ENCODE results near the gene PIGS. TPM values are rescaled to one million over a fixed set of nuclear protein-coding genes. Genes with fewer than 3 reads are reported as not detected.

Gene PIGS
- total RNA-seq, 1 experiment from 2014 or later = 50.9 TPM

DNA sequence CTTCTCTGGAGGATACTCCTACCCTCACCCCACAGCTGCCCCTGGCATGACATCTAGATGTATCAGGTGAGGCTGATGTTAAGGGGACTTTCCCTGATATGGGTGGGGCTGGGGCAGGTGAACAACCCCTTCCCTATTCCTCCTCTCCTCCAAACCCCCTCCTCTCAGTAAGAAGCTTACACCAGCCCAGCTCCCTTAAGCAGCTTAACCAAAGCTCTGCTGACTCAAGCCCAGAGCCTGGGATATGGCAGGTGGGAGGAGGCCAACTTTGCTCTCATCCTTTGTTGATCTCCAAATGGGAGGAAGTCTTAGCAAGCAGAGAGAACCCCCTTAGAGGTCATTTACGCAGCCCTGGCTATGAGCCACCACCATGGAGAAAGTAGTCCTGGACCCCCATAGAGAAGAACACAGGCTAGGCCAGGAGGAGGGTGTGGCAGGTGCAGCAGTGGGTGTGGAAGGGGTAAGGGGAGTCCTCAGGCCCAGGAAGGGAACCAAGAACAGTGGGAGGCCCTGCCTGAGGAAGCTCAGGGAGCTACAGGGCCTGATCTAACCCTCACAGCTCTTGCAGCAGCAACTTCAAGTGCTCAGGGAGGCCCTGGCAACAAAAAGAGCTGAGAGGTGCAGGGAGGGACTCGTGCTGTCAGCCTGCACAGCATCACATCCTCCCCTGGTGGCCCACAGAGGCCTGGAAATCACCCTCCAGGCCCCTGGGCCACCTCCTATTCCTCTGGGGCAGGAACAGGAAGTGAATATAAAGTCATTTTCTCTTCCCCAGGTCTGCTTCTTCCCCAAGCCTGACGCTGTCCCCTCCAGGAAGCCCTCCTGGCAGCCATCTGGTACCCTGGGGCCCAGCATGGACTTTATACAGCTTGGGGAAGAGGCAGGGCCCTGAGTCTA lies 21.8 kb downstream of the PIGS start:
- no peak overlapping the region for H3K4me3 Mint-ChIP-seq (ENCODE audit: low read depth, unreplicated experiment)
- H3K27me3 Mint-ChIP-seq (ENCODE audit: unreplicated experiment) = peaks cover 13% of the 10 kb centered on the region
- no peaks in the 10 kb centered on the region for H3K9me3 Mint-ChIP-seq (ENCODE audit: low read depth, unreplicated experiment)
- peaks cover 12% of the 10 kb centered on the region for H3K4me1 Mint-ChIP-seq (ENCODE audit: low read depth, unreplicated experiment)
- intact Hi-C loops (cut with micrococcal nuclease; ENCODE audit: unreplicated experiment) = no loop called here
- peaks cover 19% of the 10 kb centered on the region for H3K36me3 Mint-ChIP-seq (ENCODE audit: insufficient read depth, unreplicated experiment)
- CTCF ChIA-PET = no interaction called here
- H3K27ac Mint-ChIP-seq (ENCODE audit: unreplicated experiment) = no peak overlapping the region
- no peak for DNase-seq
- BruUV-seq (replicated peaks) = no TSS peak
- TF ChIP-seq, protein P1, sequence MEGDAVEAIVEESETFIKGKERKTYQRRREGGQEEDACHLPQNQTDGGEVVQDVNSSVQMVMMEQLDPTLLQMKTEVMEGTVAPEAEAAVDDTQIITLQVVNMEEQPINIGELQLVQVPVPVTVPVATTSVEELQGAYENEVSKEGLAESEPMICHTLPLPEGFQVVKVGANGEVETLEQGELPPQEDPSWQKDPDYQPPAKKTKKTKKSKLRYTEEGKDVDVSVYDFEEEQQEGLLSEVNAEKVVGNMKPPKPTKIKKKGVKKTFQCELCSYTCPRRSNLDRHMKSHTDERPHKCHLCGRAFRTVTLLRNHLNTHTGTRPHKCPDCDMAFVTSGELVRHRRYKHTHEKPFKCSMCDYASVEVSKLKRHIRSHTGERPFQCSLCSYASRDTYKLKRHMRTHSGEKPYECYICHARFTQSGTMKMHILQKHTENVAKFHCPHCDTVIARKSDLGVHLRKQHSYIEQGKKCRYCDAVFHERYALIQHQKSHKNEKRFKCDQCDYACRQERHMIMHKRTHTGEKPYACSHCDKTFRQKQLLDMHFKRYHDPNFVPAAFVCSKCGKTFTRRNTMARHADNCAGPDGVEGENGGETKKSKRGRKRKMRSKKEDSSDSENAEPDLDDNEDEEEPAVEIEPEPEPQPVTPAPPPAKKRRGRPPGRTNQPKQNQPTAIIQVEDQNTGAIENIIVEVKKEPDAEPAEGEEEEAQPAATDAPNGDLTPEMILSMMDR (IDR thresholded peaks at IDR 0.05; ENCODE audit: unreplicated experiment) = no peak

DNA sequence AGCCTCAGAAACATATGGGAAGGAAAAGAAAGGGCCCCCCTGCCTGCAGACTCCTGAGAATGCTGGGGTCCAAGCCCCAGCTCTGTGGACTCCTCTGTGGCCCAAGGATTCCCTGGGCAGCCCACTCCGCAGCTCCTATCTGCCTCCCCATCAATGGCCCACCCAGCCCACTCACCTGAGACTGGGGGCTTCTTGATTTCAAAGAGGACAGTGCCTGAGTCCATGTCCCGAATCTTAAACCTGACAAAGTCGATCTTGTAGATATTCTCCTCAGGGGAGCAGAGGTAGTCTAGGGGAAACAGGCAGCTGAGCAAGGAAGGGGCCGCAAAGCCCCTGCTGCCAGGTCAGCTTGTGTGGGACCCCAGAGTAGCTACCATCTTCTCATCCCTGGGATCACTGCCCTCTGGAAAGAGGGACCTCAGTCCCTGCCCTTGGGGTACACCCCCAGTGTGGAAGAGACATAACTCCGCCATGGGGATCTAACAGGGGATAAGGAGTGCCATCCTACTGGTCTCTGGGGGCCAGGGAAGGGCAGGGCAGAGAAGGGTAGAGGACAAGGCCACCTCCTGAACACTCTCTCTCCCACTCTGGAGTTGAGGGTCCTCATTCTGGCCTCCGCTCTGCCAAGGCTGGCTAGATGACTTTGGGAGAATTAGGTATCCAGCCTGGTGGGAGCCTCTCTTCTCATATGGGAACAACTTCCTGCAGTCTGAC lies 22.8 kb downstream of the PIGS start:
- Mint-ChIP-seq H3K36me3 (ENCODE audit: insufficient read depth, unreplicated experiment) (peaks cover 19% of the 10 kb centered on the region), H3K9me3 (ENCODE audit: low read depth, unreplicated experiment) (no peaks in the 10 kb centered on the region), H3K4me1 (ENCODE audit: low read depth, unreplicated experiment) (peaks cover 12% of the 10 kb centered on the region), H3K27ac (ENCODE audit: unreplicated experiment) (no peak overlapping the region), H3K4me3 (ENCODE audit: low read depth, unreplicated experiment) (no peak overlapping the region), H3K27me3 (ENCODE audit: unreplicated experiment) (peaks cover 15% of the 10 kb centered on the region)
- TF ChIP-seq, protein P1 (IDR thresholded peaks at IDR 0.05; ENCODE audit: unreplicated experiment) = no peak
- BruUV-seq (replicated peaks) = no TSS peak
- no peak for DNase-seq
- CTCF ChIA-PET = interaction anchor here (0.8 kb wide), 1 partner anchor 51 kb away, joined by 3 read pairs; no protein-coding TSS in a partner anchor
- intact Hi-C loops (cut with micrococcal nuclease; ENCODE audit: unreplicated experiment) = no loop called here

DNA sequence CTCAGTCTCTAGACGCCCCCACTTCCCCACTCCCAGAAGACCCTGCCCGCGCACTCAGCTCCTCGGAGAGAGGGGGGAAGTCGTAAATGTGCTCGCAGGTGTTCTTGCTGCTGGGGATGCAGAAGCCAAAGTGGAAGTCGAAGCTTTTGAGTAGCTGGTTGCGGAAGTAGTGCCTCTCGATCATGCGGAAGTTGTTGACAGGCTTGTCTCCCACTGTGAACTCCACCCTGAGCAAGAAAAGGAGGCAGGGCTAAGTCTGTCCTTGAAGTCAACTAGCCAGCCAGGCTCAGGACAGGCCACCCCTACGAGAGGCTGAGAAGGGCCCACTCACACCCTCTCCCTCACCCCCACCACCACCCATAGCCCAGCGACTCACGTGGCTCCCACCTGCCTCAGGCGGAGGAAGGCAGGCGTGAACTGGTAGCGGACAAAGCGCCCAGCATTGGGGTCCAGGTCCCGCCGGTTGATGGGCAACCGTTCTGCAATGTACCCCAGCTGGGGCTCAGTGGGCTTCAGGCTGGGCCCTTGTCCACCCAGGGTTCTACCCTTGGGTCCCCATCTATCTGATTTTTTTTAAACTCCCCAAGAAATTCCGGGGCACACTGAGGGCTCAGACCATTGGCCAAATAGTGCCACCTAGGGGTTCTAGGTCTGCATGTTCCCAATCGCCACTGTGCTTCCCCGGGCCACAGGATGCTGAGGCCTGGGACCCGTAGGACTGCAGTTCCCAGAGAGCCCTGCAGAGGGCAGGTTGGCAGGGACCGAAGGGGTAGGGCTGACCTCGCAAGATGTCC lies 23.5 kb downstream of the PIGS start:
- Mint-ChIP-seq H3K9me3 (ENCODE audit: low read depth, unreplicated experiment) (no peaks in the 10 kb centered on the region), H3K36me3 (ENCODE audit: insufficient read depth, unreplicated experiment) (peaks cover 16% of the 10 kb centered on the region), H3K4me1 (ENCODE audit: low read depth, unreplicated experiment) (peaks cover 12% of the 10 kb centered on the region), H3K27me3 (ENCODE audit: unreplicated experiment) (peaks cover 15% of the 10 kb centered on the region), H3K27ac (ENCODE audit: unreplicated experiment) (no peak overlapping the region), H3K4me3 (ENCODE audit: low read depth, unreplicated experiment) (no peak overlapping the region)
- no TSS peak for BruUV-seq (replicated peaks)
- DNase-seq = peak; percentile 87
- intact Hi-C loops (cut with micrococcal nuclease; ENCODE audit: unreplicated experiment) = no loop called here
- TF ChIP-seq, protein P1 (IDR thresholded peaks at IDR 0.05; ENCODE audit: unreplicated experiment) = peak; percentile 88
- CTCF ChIA-PET = interaction anchor here (0.8 kb wide), 1 partner anchor 50 kb away, joined by 3 read pairs; no protein-coding TSS in a partner anchor

DNA sequence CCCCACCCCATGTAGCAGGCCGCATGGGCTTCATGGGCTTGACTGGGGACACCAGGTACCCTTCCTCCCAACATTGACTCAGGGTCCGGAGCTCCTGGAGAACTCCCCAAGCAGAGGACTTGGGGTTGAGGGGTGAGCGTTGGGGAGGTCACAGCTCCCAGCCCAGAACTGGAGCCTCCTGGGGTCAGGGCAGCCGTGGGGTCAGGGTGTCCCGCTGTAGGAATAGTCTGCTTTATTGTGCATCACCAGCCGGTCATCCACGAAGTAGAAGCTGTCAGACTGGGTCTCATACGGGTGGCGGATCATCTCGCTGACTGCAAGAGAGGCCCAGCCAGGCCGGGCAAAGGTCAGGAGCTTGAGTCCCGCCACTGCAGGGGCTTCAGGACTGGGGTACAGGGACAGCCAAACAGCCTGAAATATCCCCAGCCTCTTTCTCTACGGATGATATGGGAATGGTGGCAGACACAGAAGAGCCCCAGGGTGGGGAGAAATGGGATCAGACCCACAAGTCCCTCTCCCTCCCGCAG lies 24.2 kb downstream of the PIGS start:
- BruUV-seq (replicated peaks) = no TSS peak
- intact Hi-C loops (cut with micrococcal nuclease; ENCODE audit: unreplicated experiment) = no loop called here
- Mint-ChIP-seq H3K4me1 (ENCODE audit: low read depth, unreplicated experiment) (peaks cover 12% of the 10 kb centered on the region), H3K27me3 (ENCODE audit: unreplicated experiment) (peaks cover 15% of the 10 kb centered on the region), H3K36me3 (ENCODE audit: insufficient read depth, unreplicated experiment) (peaks cover 10% of the 10 kb centered on the region), H3K4me3 (ENCODE audit: low read depth, unreplicated experiment) (no peak overlapping the region), H3K9me3 (ENCODE audit: low read depth, unreplicated experiment) (no peaks in the 10 kb centered on the region), H3K27ac (ENCODE audit: unreplicated experiment) (no peak overlapping the region)
- TF ChIP-seq, protein P1 (IDR thresholded peaks at IDR 0.05; ENCODE audit: unreplicated experiment) = no peak
- CTCF ChIA-PET = no interaction called here
- no peak for DNase-seq
